MM.1S (cell line): ENCODE measurements around the gene SLC2A4RG.

Experiments
- EZH2 ChIP-seq: fragments of 300-600 bp; sonication (generic); optimal IDR thresholded peaks from 2 replicates; pipeline ENCODE3; 2017; ENCODE audit warnings: low read depth, mild to moderate bottlenecking, antibody characterized with exemption, low read length, mixed read lengths
- TF ChIP-seq, protein P1 (sequence below): fragments of 300-600 bp; sonication (generic); IDR thresholded peaks from 2 replicates; pipeline ENCODE4 v1.5.1; 2016; ENCODE audit warnings: antibody characterized with exemption, low read length, mixed read lengths

- TF ChIP-seq, protein P1, sequence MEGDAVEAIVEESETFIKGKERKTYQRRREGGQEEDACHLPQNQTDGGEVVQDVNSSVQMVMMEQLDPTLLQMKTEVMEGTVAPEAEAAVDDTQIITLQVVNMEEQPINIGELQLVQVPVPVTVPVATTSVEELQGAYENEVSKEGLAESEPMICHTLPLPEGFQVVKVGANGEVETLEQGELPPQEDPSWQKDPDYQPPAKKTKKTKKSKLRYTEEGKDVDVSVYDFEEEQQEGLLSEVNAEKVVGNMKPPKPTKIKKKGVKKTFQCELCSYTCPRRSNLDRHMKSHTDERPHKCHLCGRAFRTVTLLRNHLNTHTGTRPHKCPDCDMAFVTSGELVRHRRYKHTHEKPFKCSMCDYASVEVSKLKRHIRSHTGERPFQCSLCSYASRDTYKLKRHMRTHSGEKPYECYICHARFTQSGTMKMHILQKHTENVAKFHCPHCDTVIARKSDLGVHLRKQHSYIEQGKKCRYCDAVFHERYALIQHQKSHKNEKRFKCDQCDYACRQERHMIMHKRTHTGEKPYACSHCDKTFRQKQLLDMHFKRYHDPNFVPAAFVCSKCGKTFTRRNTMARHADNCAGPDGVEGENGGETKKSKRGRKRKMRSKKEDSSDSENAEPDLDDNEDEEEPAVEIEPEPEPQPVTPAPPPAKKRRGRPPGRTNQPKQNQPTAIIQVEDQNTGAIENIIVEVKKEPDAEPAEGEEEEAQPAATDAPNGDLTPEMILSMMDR = no peak
- no peak for TF ChIP-seq EZH2
These were observed 43.9 kb upstream of the SLC2A4RG start for GRCh38 chr20:63695424-63696305.
